HG03025 (cell line): ENCODE measurements around the gene TSHR.

Experiments
- ATAC-seq: cut with Tn5 transposase; IDR thresholded peaks from one replicate; pipeline ENCODE4 v1.9.1; 2021; ENCODE audit warnings: mild to moderate bottlenecking, moderate library complexity; ENCODE audit not compliant: unreplicated experiment, low FRiP score

The TSHR gene

DNA sequence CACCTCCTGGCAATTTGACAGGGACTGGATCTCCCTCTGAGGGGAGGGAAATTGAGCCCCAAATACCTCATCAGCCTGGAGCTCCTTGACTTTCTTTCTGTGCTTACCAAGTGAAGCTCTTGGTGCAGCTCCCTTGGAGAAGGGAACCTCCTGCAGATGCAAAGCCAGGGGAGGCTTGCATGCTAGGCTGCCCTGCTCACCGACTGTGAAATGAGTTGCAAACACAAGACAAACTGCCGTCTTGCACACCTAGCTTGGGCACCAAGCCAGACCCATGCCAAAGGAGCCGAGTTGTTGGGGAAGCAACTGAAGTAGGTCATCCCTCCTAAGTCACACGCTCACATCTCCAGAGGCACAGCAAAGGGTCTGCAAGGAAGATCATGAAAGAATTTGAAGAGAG, 170.1 kb downstream of the TSHR start:
- ATAC-seq: no peak

- ATAC-seq: no peak
Measured at GRCh38 chr14:81127785-81128184, 172.4 kb downstream of the TSHR start.

GRCh38 chr14:81129242-81129641, 173.8 kb downstream of the TSHR start:
- ATAC-seq: no peak

GRCh38 chr14:81132468-81132867, 177.0 kb downstream of the TSHR start:
- ATAC-seq: no peak

- ATAC-seq: no peak
Measured at GRCh38 chr14:81133400-81133799, 178.0 kb downstream of the TSHR start.

GRCh38 chr14:81137316-81137715, 181.9 kb downstream of the TSHR start:
- no peak for ATAC-seq

DNA sequence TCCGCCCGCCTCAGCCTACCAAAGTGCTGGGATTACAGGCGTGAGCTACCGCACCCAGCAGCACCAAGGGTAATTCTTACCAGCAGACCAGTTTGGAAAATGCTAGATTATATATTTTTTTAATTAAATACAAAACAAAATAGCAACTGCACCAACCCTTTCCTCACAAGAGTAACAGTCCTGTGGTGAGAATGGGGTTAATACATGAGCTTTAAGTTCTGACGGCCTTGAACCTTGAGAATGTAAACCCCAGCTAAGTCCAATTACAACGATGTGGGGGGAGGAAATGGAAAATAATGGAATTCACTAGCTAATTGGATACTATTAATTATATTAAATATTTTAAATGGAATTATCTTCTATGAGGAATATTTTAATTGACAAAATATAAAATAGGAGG, 183.0 kb downstream of the TSHR start:
- ATAC-seq: no peak

GRCh38 chr14:81141426-81141825, 186.0 kb downstream of the TSHR start:
- ATAC-seq: no peak

DNA sequence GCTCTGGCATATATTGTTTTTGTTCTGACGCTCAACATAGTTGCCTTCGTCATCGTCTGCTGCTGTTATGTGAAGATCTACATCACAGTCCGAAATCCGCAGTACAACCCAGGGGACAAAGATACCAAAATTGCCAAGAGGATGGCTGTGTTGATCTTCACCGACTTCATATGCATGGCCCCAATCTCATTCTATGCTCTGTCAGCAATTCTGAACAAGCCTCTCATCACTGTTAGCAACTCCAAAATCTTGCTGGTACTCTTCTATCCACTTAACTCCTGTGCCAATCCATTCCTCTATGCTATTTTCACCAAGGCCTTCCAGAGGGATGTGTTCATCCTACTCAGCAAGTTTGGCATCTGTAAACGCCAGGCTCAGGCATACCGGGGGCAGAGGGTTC, 188.4 kb downstream of the TSHR start:
- no peak for ATAC-seq

- no peak for ATAC-seq
Measured at GRCh38 chr14:81144824-81145603, 189.6 kb downstream of the TSHR start.

DNA sequence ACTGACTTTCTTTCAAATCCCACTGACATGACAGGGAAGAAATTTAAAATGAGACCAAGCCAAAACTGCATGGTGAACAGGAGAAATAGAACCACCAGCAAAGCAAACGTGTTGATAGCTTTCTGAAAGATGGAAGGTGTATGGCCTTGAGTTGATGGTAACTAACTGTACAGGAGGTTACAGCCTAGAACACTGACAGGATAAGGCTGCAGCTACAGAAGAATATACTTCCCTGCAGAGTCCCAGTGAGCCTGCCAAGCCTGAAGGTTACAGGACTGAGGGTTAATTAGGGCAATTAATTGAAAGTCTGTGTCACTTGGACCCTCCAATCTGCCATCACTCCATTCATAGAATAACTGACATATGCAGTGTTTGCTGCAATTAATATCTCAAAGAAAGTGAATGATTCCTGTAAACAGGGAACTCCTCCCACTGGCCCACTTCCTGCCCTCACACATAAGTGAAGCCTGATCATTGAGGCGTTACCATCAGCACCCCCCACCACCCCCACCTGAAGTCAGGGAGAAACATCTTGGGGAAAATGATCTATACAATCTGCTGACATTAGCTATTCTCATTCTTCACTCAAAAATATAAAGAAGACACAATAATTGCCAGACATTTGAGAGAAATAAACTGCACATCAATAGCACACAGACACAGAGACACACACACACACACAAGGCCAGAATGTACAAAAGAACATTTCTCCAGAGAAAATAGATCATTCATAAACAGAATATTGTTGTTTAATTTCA, 191.9 kb downstream of the TSHR start:
- ATAC-seq: no peak

- ATAC-seq: no peak
Measured at GRCh38 chr14:81148635-81149034, 193.2 kb downstream of the TSHR start.

DNA sequence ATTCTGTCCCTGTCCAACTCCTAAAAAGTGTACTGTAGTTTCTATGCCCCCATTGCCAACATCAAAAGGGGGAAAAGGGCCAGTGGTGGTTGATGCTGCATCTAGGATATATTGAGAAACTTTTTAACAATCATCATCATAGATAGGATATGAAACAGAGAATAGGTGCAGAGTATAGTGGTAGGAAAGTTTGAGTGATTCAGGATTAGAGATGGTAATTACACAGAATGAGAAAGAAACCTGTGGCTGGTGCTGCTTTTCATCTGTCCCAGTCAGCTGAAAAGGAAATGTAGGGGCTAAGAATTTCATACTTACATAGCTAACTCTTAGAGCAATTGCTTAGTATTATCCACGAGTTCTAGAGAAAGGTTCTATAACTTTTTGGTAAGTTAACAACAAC, 197.8 kb downstream of the TSHR start:
- ATAC-seq: no peak

DNA sequence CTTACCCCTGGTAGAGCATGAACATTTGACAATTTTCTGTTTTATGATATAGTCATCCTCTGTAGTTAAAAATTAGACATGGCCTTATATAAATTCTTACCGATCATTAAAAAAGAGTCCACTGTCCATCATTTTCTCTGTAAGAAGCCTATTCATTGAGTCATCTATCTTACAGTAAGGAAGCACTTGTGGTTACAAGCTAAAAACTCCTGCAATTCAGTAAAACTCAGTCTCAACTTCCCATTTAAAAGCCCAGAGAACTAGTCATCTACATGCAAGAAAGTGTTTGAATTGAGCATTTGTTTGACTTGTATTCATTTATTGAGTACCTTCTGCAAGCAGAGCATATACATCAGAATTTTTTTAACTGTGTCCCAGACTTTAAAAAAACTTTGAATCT, 202.0 kb downstream of the TSHR start:
- no peak for ATAC-seq

DNA sequence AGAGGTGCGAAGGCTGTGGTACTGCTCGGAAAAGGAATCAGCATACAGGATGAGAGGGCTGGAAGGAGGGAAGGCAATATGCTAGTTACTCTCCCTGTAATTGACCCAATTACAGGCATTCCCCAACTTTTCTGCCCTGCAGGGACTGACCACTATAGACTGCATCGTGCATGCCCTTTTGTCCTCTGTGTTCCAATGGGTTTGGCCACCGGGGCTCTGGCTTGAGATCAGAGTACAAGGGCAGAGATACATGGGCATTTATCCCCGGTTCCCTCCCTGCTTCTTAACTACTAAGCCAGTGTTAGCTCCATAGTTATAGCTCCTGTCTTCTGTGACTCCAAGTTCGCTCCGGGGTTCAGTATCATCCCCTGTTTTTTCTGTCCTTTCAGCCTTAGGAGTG, 205.7 kb downstream of the TSHR start:
- no peak for ATAC-seq

GRCh38 chr14:81161749-81162148, 206.3 kb downstream of the TSHR start:
- no peak for ATAC-seq

- ATAC-seq: no peak
Measured at GRCh38 chr14:81162941-81163340, 207.5 kb downstream of the TSHR start.

DNA sequence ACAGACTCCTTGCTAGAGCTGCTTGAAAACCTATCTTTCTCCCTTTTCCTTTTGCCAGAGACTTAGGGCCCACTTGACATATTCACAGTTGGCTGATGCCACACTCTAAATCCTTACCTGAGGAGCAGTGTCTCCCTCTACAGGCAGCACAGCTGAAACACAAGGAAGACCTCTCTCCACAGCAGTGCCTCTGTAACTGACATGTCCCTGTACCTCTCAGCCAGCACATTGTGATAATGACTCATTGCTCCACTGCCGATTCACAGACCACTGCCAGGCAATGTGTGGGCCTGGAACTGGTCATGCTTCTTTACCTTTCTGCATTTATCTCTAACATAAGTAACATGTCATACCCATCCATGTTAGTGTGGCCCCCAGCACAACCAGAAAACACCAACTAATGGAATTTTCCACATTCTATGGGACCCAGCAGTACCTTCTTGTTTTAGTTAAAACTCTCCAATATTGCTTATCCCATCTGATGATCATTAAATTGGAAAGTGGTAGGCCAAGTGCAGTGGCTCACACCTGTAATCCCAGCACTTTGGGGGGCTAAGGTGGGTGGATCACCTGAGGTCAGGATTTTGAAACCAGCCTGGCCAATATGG, 208.8 kb downstream of the TSHR start:
- ATAC-seq: peak; percentile 96

DNA sequence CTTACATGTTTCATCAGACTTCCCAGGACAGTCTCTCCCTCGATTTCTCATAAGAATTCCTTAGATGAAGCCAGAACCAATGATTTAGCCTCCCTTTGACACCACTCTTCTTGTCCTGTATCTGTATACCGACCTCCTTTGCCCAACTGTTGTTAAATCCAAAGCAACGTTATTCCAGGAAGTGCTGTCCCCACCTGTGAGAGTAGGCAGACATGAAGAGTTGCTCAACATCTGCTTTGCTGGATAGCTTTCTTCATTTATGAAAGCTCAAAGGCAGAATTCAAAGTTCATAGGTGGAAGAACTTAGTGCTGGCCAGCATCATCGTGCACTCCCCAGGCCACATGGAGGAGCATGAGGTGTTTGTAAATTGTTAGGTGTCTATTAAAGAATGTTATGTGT, 209.8 kb downstream of the TSHR start:
- no peak for ATAC-seq

DNA sequence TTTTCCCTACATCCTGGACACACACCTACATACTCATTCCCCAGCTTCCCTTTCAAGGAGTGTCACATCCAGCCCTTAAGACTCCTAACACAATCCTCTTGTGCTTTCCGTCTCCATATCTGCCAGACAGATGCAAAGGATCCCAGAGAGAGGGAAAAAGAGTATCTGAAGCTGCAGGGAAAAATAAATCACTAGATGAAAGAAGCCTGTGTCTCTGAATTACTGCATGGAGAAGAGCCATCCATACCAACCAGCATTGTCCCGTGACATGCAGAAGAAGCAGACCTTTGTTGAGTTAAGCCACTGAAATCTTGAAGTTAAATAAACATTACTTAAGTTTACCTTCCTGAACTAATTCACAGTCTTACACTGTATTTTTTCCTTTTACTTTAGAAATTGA, 210.7 kb downstream of the TSHR start:
- no peak for ATAC-seq

- no peak for ATAC-seq
Measured at GRCh38 chr14:81169267-81169666, 213.8 kb downstream of the TSHR start.

- peak; percentile 20 for ATAC-seq
Measured at GRCh38 chr14:81169711-81170103, 214.3 kb downstream of the TSHR start.
